GM19455 (cell line): Measurements from ENCODE around the gene ADCY5.

Source experiments
- ATAC-seq: cut with Tn5 transposase; IDR thresholded peaks from one replicate; pipeline ENCODE4 v1.9.1; 2021; ENCODE audit not compliant: unreplicated experiment

ADCY5 gene

GRCh38 chr3:123430266-123430665, 18.6 kb downstream of the ADCY5 start:
- ATAC-seq, result no peak

GRCh38 chr3:123429362-123430125, 19.3 kb downstream of the ADCY5 start:
- ATAC-seq, result no peak

GRCh38 chr3:123424999-123425712, 23.7 kb downstream of the ADCY5 start:
- no peak for ATAC-seq

DNA sequence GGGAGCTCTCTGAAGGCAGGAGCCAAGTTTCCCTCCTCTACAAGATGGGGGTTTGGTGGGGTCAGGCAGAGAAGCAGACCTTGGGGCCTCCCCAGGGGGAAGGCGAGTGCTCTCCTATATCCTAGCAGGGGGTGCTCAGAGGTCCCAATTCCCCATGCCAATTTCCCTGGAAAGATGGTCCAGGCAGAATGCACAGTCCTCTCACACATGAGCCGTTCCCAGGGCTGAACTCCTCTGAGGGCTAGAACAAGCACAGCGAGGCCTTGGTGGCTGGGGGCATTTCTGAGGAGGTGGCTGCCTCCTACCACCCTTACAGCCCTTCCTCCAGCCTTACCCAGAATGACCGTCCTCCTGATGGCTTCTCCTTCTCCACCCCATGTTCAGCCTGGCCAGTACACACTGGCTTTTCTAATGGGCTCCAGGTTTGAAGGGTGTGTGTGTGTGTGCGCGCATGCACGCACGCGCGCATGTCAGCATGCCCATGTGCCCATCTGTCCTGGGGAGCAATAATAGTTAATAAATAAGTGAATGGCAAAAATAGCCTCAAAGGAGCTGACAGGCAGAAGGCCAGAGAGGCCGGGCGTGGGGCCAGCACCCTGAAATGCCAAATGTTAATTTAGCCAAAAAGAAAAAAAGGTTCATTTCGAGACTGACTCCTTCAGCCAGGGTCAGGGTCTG, 24.4 kb downstream of the ADCY5 start:
- no peak for ATAC-seq

GRCh38 chr3:123423806-123424205, 25.1 kb downstream of the ADCY5 start:
- ATAC-seq, result no peak

DNA sequence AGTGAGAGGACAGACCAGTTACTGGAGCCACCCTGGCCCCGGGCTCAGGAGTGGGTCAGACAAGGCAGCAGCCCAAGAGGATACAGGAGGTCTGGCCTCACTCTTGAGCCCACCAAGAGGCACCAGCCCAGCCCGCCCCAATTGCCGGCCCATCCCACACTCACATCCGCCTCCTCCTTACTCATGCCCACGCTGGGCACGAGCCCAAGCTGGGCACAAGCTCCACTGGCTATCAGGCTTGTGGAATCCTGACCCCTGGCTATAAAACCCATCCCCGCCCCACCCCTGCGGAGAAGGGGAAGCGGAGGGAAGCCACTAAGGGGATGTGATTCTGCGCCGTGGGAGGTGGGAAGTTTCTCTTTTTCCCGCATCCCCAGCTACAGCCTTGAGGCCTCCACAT, 25.9 kb downstream of the ADCY5 start:
- no peak for ATAC-seq

DNA sequence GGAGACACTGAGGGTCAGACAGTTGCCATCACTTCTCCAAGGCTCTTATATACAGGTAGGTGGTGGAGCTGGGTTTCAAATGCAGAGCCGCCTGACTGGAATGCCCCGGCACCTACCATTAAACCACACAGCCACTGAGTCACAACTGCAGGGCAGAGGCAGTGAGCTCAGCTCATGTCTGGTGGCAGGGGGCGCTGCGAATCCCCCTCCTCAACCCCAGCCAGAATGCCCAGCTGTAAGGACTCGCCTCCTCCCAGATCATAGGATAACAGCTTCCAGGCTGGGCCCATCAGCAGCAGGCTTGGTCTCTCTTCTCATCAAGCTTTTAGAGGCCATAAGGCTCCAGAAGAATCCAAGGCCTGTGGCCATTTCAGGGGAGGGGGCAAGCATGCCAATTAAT, 26.4 kb downstream of the ADCY5 start:
- no peak for ATAC-seq

- ATAC-seq, result no peak
These were observed 27.3 kb downstream of the ADCY5 start for GRCh38 chr3:123421353-123422174.

GRCh38 chr3:123420416-123420968, 28.4 kb downstream of the ADCY5 start:
- no peak for ATAC-seq

GRCh38 chr3:123419850-123420297, 29.0 kb downstream of the ADCY5 start:
- ATAC-seq, result no peak

DNA sequence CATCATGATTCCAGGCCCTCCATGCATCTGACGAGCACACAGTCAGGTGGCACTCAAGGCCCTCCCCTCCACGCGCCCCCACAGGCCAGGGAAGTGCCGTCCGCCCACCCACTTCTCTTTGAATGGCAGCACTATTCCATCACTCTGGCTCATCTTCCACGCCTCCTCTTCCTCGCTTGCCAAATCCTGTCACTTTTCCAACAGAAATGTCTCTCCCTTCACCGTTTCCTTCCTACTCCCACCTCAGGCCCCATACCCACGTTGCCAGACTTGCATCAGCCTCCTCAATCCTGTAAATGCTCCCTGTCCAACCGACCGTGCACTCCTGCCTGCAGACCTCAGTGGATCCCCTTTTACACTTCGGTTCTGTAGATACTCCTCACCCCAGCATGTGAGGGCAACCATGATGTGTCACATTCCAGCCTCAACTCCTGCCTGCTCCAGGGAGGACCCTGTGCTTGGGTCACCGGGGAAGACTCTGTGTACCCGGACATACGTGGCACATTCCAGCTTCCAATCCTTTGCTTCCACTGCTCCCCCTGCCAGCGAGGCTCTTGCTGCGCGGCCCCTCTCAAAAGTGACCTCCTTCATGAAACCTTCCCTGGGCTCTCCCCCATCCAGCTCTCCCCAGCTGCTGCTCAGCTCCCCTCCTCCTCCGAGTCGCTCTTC, 29.6 kb downstream of the ADCY5 start:
- ATAC-seq, result no peak

- ATAC-seq, result no peak
These were observed 32.2 kb downstream of the ADCY5 start for GRCh38 chr3:123416647-123417046.

GRCh38 chr3:123416173-123416572, 32.7 kb downstream of the ADCY5 start:
- no peak for ATAC-seq

GRCh38 chr3:123414973-123415775, 33.7 kb downstream of the ADCY5 start:
- ATAC-seq, result no peak

GRCh38 chr3:123412811-123413604, 35.9 kb downstream of the ADCY5 start:
- ATAC-seq, result no peak

DNA sequence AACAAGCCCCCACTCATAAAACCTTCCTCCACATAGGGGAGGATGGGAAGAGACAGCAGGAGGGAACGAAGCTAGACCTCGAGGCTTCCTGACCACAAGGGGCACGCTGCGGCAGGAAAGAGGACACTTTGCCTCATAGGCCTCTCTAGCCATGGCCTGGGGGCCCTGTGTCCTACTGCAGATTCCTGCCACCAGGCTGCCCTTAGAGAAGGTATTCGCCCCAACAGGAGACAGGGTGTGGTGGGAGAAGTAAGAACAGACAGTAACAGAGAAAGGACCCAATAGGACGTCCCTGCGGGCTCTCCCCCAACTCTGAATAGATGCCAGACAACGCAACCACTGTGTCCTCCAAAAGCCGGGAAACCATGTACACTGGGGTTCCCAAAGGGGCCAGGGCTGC, 36.8 kb downstream of the ADCY5 start:
- ATAC-seq, result no peak

DNA sequence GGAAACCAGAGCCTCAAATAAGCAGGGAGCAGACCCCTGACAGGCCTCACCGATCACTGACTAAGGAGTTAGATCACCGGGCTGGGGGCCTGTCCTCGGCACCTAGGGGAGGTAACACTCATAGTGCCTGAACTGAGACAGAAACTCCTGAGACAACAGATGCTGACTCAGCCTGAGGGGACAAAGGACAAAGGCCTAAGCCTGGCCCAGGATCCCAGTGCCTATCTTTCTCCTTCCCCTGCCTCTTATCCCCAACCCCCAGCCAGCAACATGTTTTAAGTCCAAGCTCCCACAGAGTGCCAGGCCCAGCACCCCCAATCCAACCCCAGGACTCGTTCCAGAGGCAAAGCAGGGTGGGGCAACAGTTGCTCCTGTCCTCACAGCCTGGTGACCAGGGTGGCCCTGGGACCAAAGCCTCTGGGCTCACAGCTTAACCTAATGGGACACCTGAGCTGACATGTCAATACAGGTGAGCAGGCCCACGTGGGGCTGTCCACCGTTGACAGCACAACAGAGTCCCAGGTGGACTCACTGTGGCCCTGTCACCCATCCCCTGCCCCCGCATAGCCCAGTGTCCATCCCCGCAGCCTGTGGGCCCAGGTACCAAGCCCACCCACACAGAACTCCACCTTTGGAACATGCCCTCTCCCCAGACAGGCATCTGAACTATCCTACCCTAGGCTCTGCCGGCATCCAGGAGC, 37.4 kb downstream of the ADCY5 start:
- no peak for ATAC-seq

GRCh38 chr3:123410149-123410515, 38.8 kb downstream of the ADCY5 start:
- no peak for ATAC-seq
